Mucosa of descending colon (tissue), 3 donors: ENCODE measurements around the gene AGAP1. TPM values are rescaled to one million over a fixed set of nuclear protein-coding genes. Genes with fewer than 3 reads are reported as not detected.

Experiments
- ATAC-seq: fragments of 200-7000 bp; cut with Tn5 transposase; one replicate; pipeline ENCODE4 v1.9.1; 2020; ENCODE audit warnings: mild to moderate bottlenecking, moderate library complexity
- DNase-seq, 3 donors: peaks; one replicate each; pipeline ENCODE4 v3.0.0-alpha.2; 2020
- H3K36me3 ChIP-seq: fragments of 200-600 bp; one replicate; pipeline ENCODE4 v1.8.0; 2021; ENCODE audit warnings: low read depth, mild to moderate bottlenecking
- H3K4me1 ChIP-seq: fragments of 200-600 bp; one replicate; pipeline ENCODE4 v1.8.0; 2021; ENCODE audit warnings: low read depth, mild to moderate bottlenecking
- H3K4me3 ChIP-seq: fragments of 200-600 bp; one replicate; pipeline ENCODE4 v1.8.0; 2021; ENCODE audit warnings: mild to moderate bottlenecking
- H3K9me3 ChIP-seq: fragments of 200-600 bp; one replicate; pipeline ENCODE4 v1.8.0; 2021; ENCODE audit warnings: mild to moderate bottlenecking
- CTCF ChIP-seq: fragments of 200-600 bp; IDR thresholded peaks from one replicate; pipeline ENCODE4 v1.8.0; 2022; ENCODE audit warnings: antibody characterized with exemption, mild to moderate bottlenecking
- intact Hi-C, 2 donors: fragments of 100-400 bp; cut with DNase I in 1 of 2; cut with micrococcal nuclease in 1 of 2; formaldehyde crosslinking; loops; one replicate each; pipeline versions ENCODE4 v1.11.0 to v1.11.1; 2022; cut with DNase I, micrococcal nuclease
- total RNA-seq, 3 donors: library from RNA; stranded (reverse); fragmentation: NEBNext Ultra II Directional in 2 of 3; extraction: Animal tissue kit (Norgen Biotek cat#: 25700) in 2 of 3; gene quantifications; one replicate each; pipeline versions ENCODE4 v1.2.1 to v1.2.4, GENCODE V29; 2021 to 2023
- donor health status: DM: no; HTN: no; CAD: no; lungs with moderate emphysema.
- donor health status: DM: no; HTN: no; CAD: no.
- donor health status: DM: no; HTN: yes; CAD: no.

The AGAP1 gene
- total RNA-seq, 3 donors from 2014 or later, result 68.1 to 112 (median 88.9) TPM

GRCh38 chr2:236171680-236172254 is 677.9 kb downstream of the AGAP1 start:
- intact Hi-C loops, result no loop called here
- DNase-seq (no peak), ATAC-seq (no peak)
- H3K9me3 ChIP-seq, result no peaks in the 10 kb centered on the region
- H3K4me3 ChIP-seq, result no peak overlapping the region
- H3K4me1 ChIP-seq, result peaks cover 23% of the 10 kb centered on the region
- H3K36me3 ChIP-seq, result no peaks in the 10 kb centered on the region
- TF ChIP-seq CTCF, result no peak

DNA sequence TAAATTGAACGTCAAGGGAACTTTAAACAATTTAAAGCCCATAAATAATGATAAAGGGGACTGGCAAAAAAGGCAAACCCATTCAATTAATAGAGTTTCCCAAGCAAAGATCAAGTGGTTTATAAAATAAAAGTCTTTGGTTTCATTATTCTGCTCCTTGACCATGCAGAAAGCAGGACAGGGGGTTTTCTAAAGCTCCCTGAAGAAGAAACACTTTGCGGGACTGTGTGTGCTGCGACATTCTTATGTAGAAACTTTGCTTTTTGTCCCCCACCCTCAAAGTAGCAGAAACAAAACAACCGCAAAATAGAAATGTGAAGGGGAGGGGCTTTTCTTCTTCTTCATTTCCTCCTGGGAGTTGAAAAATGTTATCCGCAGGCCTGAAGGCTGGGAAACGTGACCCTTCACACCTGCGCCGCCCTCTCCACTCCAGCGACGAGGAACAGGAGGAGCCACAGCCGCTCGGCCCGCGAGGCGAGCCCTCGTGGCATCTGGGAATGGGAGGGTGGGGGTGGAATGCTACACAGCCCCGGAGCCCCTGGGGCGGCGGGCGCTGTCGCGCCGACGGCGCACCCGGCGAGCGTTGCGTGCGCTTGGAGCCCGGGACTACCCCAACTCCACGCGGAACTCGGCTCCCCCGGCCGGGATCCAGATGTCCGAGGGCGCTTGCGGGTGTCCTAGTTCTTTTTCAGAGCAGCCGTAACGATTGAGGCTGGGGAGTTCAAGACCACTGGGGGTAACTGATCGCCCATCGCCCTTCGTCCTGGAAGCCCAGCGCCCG is 678.6 kb downstream of the AGAP1 start:
- TF ChIP-seq CTCF, result no peak
- H3K4me1 ChIP-seq, result peaks cover 16% of the 10 kb centered on the region
- no peak overlapping the region for H3K4me3 ChIP-seq
- no peaks in the 10 kb centered on the region for H3K36me3 ChIP-seq
- H3K9me3 ChIP-seq, result no peaks in the 10 kb centered on the region
- intact Hi-C loops, result no loop called here
- no peak for DNase-seq
- no peak for ATAC-seq

DNA sequence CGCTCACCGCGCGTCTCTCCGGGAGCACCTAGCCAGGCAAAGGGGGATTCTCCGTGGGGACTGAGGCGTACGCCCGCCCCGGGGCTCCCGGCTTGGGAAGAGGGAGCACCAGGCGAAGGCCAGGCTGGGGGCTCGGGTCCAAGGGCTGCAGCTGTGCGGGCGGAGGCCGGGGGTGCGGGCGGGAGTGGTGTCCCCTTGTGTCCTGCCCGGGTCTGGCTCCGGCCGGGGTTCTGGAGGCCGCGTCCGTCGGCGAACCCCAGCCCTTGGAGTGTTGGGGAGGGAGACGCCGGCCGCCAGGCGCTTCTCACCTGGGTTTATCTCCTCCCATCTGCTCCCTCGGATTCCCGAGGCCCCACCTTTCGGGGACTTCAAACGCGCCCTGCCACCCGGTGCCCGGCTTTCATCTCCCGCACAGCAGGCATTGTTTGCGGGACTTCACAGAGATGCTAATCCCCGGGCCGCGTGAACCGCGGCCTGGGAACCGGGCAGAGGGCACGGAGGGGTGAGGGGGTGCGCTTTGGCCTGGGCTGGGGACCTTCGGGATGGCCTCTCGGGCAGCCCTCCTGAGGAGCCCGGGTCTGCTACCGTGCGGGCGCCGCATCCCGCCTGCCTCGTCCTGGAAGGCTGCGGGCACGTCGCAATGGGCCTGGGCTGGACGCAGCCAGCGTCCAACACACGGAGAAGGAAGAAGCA is 679.3 kb downstream of the AGAP1 start:
- Histone ChIP-seq H3K9me3 (no peaks in the 10 kb centered on the region), H3K4me3 (no peak overlapping the region), H3K4me1 (peaks cover 17% of the 10 kb centered on the region), H3K36me3 (no peaks in the 10 kb centered on the region)
- no peak for TF ChIP-seq CTCF
- DNase-seq, result no peak
- intact Hi-C loops, result no loop called here
- ATAC-seq, result no peak

DNA sequence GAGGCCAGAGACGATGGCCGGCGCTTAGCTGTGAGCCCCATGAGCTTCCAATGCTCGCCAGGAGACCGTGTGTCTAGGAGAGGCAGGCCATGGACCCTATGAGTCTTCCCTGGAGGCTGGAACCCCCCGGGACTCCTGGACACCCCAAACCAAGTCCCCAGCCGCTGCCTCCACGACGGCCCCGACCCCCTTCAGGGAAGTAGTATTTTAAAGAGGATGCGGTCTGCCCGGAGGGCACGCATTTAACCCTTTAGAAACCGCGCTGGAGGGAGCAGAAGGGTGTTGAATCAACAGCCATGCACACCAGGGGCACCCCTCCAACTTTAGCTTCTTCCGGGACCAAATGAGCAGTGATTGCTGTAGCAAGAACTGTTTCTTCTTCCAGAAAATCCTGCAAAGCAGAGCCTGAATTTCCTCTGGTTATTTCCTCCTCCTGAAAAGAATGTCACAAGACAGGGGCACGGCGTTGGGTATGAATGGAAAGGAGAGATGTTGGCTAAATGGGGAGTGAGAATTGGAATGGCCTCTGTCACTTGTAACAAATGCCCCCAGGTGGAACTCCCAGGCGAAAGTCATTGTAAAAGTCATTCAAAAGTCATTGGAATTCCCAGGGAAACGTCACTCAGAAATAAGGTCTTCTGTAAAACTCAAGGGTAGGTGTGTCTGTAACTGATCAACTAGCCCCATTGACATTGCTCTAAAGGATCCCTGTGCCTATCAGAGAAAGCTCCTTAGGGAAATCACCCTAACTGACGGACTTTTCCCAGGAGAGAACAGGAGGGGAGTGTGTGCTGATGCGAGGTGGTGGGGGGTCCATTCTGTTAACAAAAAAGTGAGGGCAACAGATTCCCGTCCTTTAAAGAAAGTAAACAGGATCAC is 680.1 kb downstream of the AGAP1 start:
- intact Hi-C loops, result no loop called here
- Histone ChIP-seq H3K9me3 (no peaks in the 10 kb centered on the region), H3K36me3 (no peaks in the 10 kb centered on the region), H3K4me3 (no peak overlapping the region), H3K4me1 (peaks cover 16% of the 10 kb centered on the region)
- DNase-seq (no peak), ATAC-seq (peak; percentile 57)
- TF ChIP-seq CTCF, result no peak

GRCh38 chr2:236175548-236176150 is 681.8 kb downstream of the AGAP1 start:
- no peaks in the 10 kb centered on the region for H3K36me3 ChIP-seq
- ATAC-seq (no peak), DNase-seq (no peak)
- no peak overlapping the region for H3K4me3 ChIP-seq
- intact Hi-C loops, result no loop called here
- peaks cover 14% of the 10 kb centered on the region for H3K4me1 ChIP-seq
- no peaks in the 10 kb centered on the region for H3K9me3 ChIP-seq
- no peak for TF ChIP-seq CTCF
